Measurements from ENCODE around the gene CALM3. TPM values are rescaled to one million over a fixed set of nuclear protein-coding genes. Genes with fewer than 3 reads are reported as not detected.

Gene CALM3
- total and polyA plus RNA-seq, 2 donors (not counting 3 experiments of a cell fraction or from before 2014, with no cell fraction given) = 305 to 425 TPM

DNA sequence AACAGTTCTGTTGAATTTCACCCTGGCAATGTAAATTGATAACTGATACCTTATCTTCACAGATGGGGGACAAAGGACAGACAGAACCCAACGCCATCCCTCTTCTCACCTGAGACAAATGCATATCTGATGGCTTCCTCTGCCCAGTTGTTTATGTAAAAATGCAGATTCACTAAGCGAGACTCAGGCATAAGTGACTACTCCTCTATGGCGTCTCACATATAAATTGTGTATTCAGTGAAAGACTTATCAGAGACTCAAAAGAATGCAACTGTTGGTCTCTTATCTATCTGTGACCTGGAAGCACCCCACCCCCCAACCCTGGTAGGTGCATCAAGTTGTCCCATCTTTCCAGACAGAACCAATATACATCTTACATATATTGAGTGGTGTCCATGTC, 13.3 kb upstream of the CALM3 start:
- Histone ChIP-seq H2AFZ (ENCODE audit: low read depth, low read length) (no peak overlapping the region), H3K4me1 (ENCODE audit: control insufficient read depth, extremely low read depth, insufficient read depth, low read length) (no peaks in the 10 kb centered on the region), H3K27ac (ENCODE audit: insufficient read depth, low read depth, low read length) (no peak overlapping the region), H3K4me2 (ENCODE audit: insufficient read depth, low read length) (no peak overlapping the region), H4K20me1 (replicated peaks; ENCODE audit: control insufficient read depth, extremely low read depth, insufficient read depth, low read length) (no peaks in the 10 kb centered on the region), H3K27me3 (ENCODE audit: control insufficient read depth in 2 of 2, insufficient read depth in 2 of 2, low read length in 2 of 2) (no peaks in the 10 kb centered on the region), H3K79me2 (ENCODE audit: control insufficient read depth, insufficient read depth, low read length) (no peaks in the 10 kb centered on the region), H3K36me3 (ENCODE audit: control insufficient read depth in 2 of 2, extremely low read depth in 1 of 2, insufficient read depth in 2 of 2, low read length in 2 of 2) (no peaks in the 10 kb centered on the region), H3K9ac (replicated peaks; ENCODE audit: extremely low read depth, insufficient read depth, low read length) (no peak overlapping the region), H3K9me3 (replicated peaks; ENCODE audit: control insufficient read depth, insufficient read depth, low read length) (no peaks in the 10 kb centered on the region), H3K4me3 (replicated peaks in 1 of 3; ENCODE audit: insufficient read depth in 1 of 3, low read depth in 1 of 3, low read length in 3 of 3) (no peak overlapping the region), H3K9me1 (replicated peaks; ENCODE audit: control insufficient read depth, extremely low read depth, insufficient read depth, low read length) (no peaks in the 10 kb centered on the region)
- TF ChIP-seq GATA2 (IDR thresholded peaks at IDR 0.05; ENCODE audit: insufficient read depth, insufficient read length, low read depth, low read length) = no peak
- TF ChIP-seq, protein P1, sequence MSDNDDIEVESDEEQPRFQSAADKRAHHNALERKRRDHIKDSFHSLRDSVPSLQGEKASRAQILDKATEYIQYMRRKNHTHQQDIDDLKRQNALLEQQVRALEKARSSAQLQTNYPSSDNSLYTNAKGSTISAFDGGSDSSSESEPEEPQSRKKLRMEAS (IDR thresholded peaks at IDR 0.05; ENCODE audit: insufficient read depth, insufficient read length) = no peak
- intact Hi-C loops (cut with micrococcal nuclease) = no loop called here
- FAIRE-seq = no peak
- dilution Hi-C loops (cut with MboI; ENCODE audit: extremely low pct_ligation_motif_present, low sequenced_read_pairs) = no loop called here
- ChIA-PET POLR2A (no interaction called here), CTCF (interaction anchor here (1.1 to 1.9 kb wide), 2 partner anchors 8 to 10 kb away, joined by 3 to 9 read pairs; no protein-coding TSS in a partner anchor)
- DNase-seq (ENCODE audit: low read depth, low spot score) = no peak
- no TSS peak for BruUV-seq (replicated peaks)

- no peak overlapping the region for H3K4me3 ChIP-seq (replicated peaks in 1 of 3; ENCODE audit: insufficient read depth in 1 of 3, low read depth in 1 of 3, low read length in 3 of 3)
- FAIRE-seq (no peak), DNase-seq (ENCODE audit: low read depth, low spot score) (no peak)
- H4K20me1 ChIP-seq (replicated peaks; ENCODE audit: control insufficient read depth, extremely low read depth, insufficient read depth, low read length) = no peaks in the 10 kb centered on the region
- H3K9ac ChIP-seq (replicated peaks; ENCODE audit: extremely low read depth, insufficient read depth, low read length) = no peak overlapping the region
- TF ChIP-seq, protein P1 (IDR thresholded peaks at IDR 0.05; ENCODE audit: insufficient read depth, insufficient read length) = no peak
- TF ChIP-seq FOS (IDR thresholded peaks at IDR 0.05; ENCODE audit: borderline replicate concordance, insufficient read depth, low read length) (no peak), JUN (IDR thresholded peaks at IDR 0.05; ENCODE audit: borderline replicate concordance, insufficient read depth, insufficient read length, low read depth) (no peak), MYC (IDR thresholded peaks at IDR 0.05; ENCODE audit: low read depth, low read length) (no peak)
- TF ChIP-seq, protein P2, sequence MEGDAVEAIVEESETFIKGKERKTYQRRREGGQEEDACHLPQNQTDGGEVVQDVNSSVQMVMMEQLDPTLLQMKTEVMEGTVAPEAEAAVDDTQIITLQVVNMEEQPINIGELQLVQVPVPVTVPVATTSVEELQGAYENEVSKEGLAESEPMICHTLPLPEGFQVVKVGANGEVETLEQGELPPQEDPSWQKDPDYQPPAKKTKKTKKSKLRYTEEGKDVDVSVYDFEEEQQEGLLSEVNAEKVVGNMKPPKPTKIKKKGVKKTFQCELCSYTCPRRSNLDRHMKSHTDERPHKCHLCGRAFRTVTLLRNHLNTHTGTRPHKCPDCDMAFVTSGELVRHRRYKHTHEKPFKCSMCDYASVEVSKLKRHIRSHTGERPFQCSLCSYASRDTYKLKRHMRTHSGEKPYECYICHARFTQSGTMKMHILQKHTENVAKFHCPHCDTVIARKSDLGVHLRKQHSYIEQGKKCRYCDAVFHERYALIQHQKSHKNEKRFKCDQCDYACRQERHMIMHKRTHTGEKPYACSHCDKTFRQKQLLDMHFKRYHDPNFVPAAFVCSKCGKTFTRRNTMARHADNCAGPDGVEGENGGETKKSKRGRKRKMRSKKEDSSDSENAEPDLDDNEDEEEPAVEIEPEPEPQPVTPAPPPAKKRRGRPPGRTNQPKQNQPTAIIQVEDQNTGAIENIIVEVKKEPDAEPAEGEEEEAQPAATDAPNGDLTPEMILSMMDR (IDR thresholded peaks at IDR 0.05; ENCODE audit: extremely low read depth in 1 of 2, insufficient read depth in 1 of 2, low read depth in 1 of 2, low read length in 2 of 2) = no peak
- H3K27me3 ChIP-seq (ENCODE audit: control insufficient read depth in 2 of 2, insufficient read depth in 2 of 2, low read length in 2 of 2) = no peaks in the 10 kb centered on the region
- no peaks in the 10 kb centered on the region for H3K4me1 ChIP-seq (ENCODE audit: control insufficient read depth, extremely low read depth, insufficient read depth, low read length)
- H3K79me2 ChIP-seq (ENCODE audit: control insufficient read depth, insufficient read depth, low read length) = no peaks in the 10 kb centered on the region
- H3K9me3 ChIP-seq (replicated peaks; ENCODE audit: control insufficient read depth, insufficient read depth, low read length) = no peaks in the 10 kb centered on the region
- no TSS peak for BruUV-seq (replicated peaks)
- H3K36me3 ChIP-seq (ENCODE audit: control insufficient read depth in 2 of 2, extremely low read depth in 1 of 2, insufficient read depth in 2 of 2, low read length in 2 of 2) = no peaks in the 10 kb centered on the region
- H3K27ac ChIP-seq (ENCODE audit: insufficient read depth, low read depth, low read length) = no peak overlapping the region
- ChIA-PET POLR2A (no interaction called here), CTCF (interaction anchor here (1.1 to 1.2 kb wide), 2 partner anchors 12 to 49 kb away, joined by 3 read pairs; no protein-coding TSS in a partner anchor)
- intact Hi-C loops (cut with micrococcal nuclease) = no loop called here
- H2AFZ ChIP-seq (ENCODE audit: low read depth, low read length) = no peak overlapping the region
- H3K4me2 ChIP-seq (ENCODE audit: insufficient read depth, low read length) = no peak overlapping the region
- H3K9me1 ChIP-seq (replicated peaks; ENCODE audit: control insufficient read depth, extremely low read depth, insufficient read depth, low read length) = no peaks in the 10 kb centered on the region
- dilution Hi-C loops (cut with MboI; ENCODE audit: extremely low pct_ligation_motif_present, low sequenced_read_pairs) = no loop called here
Observed at GRCh38 chr19:46591254-46591653, 9.9 kb upstream of the CALM3 start.
